ENCODE measurements around the gene NIPAL1.

NIPAL1 gene

DNA sequence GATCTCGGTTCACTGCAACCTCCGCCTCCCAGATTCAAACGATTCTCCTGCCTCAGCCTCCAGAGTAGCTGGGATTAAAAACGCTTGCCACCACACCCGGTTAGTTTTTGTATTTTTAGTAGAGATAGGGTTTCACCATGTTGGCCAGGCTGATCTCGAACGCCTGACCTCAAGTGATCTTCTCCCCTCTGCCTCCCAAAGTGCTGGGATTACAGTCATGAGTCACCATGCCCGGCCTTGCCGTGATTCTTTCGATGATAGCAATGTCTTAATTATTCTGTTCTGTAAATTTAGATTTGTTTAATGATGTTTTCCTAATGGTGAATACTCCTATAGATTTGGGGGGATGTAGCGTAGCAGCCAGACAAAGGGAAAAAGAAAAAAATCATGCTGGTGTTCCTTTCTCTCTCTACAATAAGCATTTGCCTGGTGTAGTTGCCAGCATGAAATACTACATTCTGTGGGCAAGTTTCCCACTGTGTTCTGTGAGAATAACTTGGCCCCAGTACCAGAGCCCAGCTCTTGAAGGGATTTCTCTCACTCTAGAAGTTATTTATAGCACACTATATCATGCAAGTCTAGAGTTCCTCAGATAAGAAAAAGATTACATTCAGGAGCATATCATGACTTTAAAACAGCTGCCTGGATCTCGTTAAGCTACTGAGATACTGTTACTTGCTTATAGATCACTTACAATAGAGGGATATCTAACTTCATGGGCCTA, 15.4 kb downstream of the NIPAL1 start:
- Histone ChIP-seq H3K4me1 (ENCODE audit: control insufficient read depth, insufficient read depth, low read length) (no peaks in the 10 kb centered on the region), H3K9ac (ENCODE audit: low read length) (no peak overlapping the region), H3K27me3 (ENCODE audit: control insufficient read depth, insufficient read depth, low read length) (no peaks in the 10 kb centered on the region), H3K4me3 (ENCODE audit: low read length) (no peak overlapping the region), H3K36me3 (ENCODE audit: control insufficient read depth, insufficient read depth, low read length) (no peaks in the 10 kb centered on the region), H3K27ac (ENCODE audit: low read depth, low read length) (no peak overlapping the region)

DNA sequence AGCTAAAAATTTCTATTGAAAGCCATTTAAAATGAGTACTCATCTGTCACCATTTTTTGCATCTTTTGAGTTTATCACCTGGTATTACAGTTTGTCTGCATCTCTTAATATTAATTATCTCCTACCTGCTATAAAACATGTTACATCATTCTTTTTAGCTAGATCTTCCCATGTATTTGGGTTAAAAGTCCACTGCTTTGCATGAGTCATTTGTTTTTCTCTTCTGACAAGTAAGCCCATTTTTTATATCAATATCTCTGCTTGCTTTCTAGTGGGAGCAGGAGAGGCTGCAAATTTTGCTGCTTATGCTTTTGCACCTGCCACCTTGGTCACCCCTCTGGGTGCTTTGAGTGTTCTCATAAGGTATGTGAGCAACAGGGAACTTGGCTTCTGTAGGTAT, 16.1 kb downstream of the NIPAL1 start:
- Histone ChIP-seq H3K9ac (ENCODE audit: low read length) (no peak overlapping the region), H3K36me3 (ENCODE audit: control insufficient read depth, insufficient read depth, low read length) (no peaks in the 10 kb centered on the region), H3K4me1 (ENCODE audit: control insufficient read depth, insufficient read depth, low read length) (no peaks in the 10 kb centered on the region), H3K27ac (ENCODE audit: low read depth, low read length) (no peak overlapping the region), H3K27me3 (ENCODE audit: control insufficient read depth, insufficient read depth, low read length) (no peaks in the 10 kb centered on the region), H3K4me3 (ENCODE audit: low read length) (no peak overlapping the region)

DNA sequence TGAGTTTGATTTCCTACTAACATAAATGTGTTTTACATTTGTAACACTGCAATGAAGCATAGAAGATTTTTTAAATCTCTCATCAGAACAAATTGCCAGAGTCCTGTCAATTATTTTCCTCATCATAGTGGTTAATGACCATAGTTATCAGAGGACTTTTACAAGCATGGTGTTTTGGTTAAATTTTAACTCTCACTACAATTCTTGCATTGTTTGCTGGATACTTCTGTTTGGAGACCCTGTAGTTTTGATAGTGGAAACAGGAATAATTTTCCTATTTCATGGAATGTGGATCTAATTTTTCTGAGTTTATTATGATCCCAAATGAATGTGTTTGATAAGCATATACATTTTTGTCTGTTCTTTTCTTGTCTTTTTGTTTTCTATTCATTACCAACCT, 16.8 kb downstream of the NIPAL1 start:
- no peak overlapping the region for H3K27ac ChIP-seq (ENCODE audit: low read depth, low read length)
- H3K4me3 ChIP-seq (ENCODE audit: low read length) = no peak overlapping the region
- H3K27me3 ChIP-seq (ENCODE audit: control insufficient read depth, insufficient read depth, low read length) = no peaks in the 10 kb centered on the region
- H3K9ac ChIP-seq (ENCODE audit: low read length) = no peak overlapping the region
- no peaks in the 10 kb centered on the region for H3K36me3 ChIP-seq (ENCODE audit: control insufficient read depth, insufficient read depth, low read length)
- no peaks in the 10 kb centered on the region for H3K4me1 ChIP-seq (ENCODE audit: control insufficient read depth, insufficient read depth, low read length)

DNA sequence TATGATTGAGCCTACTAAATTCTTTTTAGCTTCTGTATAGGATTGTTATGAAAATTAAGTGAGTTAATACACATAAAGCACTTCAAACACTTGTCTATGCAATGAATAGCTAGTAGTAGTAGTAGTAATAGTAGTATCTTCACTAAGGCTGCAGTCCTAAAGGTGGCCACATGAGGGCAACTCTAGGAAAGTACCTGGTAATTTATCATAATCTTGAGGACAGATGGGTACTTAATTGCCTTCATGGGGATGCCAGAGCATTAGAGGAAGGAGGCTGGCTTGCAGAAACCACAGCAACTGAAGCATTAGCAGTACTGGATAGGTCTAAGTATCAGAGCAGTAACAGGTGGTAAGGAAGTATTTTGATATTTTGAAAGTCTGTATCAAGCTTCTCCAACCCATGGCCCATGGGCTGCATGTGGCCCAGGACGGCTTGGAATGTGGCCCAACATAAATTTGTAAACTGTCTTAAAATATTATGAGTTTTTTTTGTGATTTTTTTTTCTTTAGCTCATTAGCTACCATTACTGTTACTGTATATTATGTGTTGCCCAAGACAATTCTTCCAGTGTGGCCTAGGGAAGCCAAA, 17.3 kb downstream of the NIPAL1 start:
- Histone ChIP-seq H3K4me1 (ENCODE audit: control insufficient read depth, insufficient read depth, low read length) (no peaks in the 10 kb centered on the region), H3K4me3 (ENCODE audit: low read length) (no peak overlapping the region), H3K9ac (ENCODE audit: low read length) (no peak overlapping the region), H3K27ac (ENCODE audit: low read depth, low read length) (no peak overlapping the region), H3K27me3 (ENCODE audit: control insufficient read depth, insufficient read depth, low read length) (no peaks in the 10 kb centered on the region), H3K36me3 (ENCODE audit: control insufficient read depth, insufficient read depth, low read length) (no peaks in the 10 kb centered on the region)

DNA sequence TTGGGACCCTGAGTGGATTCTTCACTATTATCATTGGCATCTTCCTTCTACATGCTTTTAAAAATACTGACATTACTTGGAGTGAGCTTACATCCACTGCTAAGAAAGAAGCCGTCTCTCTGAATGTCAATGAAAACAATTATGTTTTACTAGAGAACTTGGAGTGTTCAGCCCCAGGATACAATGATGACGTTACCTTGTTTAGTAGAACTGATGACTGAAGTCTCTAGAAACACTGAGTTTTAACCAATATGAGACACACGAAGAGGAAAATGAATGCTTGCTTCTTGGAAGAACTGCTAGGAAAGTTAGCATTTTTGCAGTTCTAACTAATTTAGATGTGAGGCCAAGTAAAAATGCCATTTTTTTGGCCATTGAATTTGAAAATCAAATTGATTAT, 19.4 kb downstream of the NIPAL1 start:
- Histone ChIP-seq H3K4me3 (ENCODE audit: low read length) (no peak overlapping the region), H3K9ac (ENCODE audit: low read length) (no peak overlapping the region), H3K27ac (ENCODE audit: low read depth, low read length) (no peak overlapping the region), H3K36me3 (ENCODE audit: control insufficient read depth, insufficient read depth, low read length) (no peaks in the 10 kb centered on the region), H3K27me3 (ENCODE audit: control insufficient read depth, insufficient read depth, low read length) (no peaks in the 10 kb centered on the region), H3K4me1 (ENCODE audit: control insufficient read depth, insufficient read depth, low read length) (no peaks in the 10 kb centered on the region)

DNA sequence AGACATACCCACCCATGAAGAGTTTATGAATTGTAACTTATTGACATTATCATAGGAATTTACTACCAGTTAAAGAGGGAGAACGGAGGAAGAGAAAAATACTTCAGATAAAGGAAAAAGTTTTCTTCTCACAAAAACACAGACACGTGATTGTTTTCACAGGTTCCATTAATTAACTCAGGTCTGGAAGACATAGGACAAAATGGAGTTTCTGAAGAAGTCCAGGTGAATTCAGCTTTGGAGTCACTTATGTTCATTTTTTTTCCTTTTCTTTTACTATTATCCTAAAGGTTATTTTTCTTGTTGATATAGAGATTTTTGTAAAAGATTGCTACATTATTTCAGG, 20.5 kb downstream of the NIPAL1 start:
- H3K9ac ChIP-seq (ENCODE audit: low read length) = no peak overlapping the region
- H3K27me3 ChIP-seq (ENCODE audit: control insufficient read depth, insufficient read depth, low read length) = no peaks in the 10 kb centered on the region
- H3K36me3 ChIP-seq (ENCODE audit: control insufficient read depth, insufficient read depth, low read length) = no peaks in the 10 kb centered on the region
- H3K4me1 ChIP-seq (ENCODE audit: control insufficient read depth, insufficient read depth, low read length) = no peaks in the 10 kb centered on the region
- H3K27ac ChIP-seq (ENCODE audit: low read depth, low read length) = no peak overlapping the region
- H3K4me3 ChIP-seq (ENCODE audit: low read length) = no peak overlapping the region

DNA sequence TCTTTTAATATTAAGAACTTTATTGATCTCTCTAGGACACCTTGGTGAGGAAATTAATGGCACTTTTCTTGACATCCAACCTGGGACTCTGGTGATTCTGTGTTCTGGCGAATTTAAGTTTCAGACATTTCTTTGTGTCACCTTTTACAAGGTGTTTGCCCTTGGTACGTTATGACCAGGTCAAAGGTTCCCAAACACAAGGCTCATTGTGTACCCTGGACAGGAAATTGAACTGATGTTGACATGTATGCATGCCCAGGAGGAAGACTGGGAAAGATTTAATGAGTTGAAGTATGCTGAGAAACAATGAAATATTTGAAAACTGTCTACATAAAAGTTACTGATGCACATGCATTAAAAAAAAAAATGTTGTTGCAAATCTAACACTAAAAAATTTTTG, 22.1 kb downstream of the NIPAL1 start:
- Histone ChIP-seq H3K4me3 (ENCODE audit: low read length) (no peak overlapping the region), H3K4me1 (ENCODE audit: control insufficient read depth, insufficient read depth, low read length) (no peaks in the 10 kb centered on the region), H3K27ac (ENCODE audit: low read depth, low read length) (no peak overlapping the region), H3K36me3 (ENCODE audit: control insufficient read depth, insufficient read depth, low read length) (no peaks in the 10 kb centered on the region), H3K27me3 (ENCODE audit: control insufficient read depth, insufficient read depth, low read length) (no peaks in the 10 kb centered on the region), H3K9ac (ENCODE audit: low read length) (no peak overlapping the region)

DNA sequence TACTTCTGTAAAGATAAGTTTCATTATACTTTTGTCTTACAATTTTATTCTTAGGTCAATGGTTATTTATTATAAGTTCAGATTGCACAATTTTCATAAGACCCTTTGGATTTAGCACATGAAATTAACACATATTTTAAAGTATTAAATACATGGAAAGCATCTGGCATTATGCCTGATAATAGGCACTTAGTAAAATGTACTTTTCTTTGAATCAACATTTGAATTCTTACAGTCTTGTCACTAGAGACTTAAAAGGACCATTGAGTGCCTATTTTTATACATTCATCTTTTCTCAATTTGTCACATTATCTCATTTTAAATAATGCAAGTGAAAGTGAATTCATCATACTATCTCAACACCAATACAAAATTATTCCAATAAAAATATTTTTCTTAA, 23.0 kb downstream of the NIPAL1 start:
- H3K9ac ChIP-seq (ENCODE audit: low read length) = no peak overlapping the region
- no peaks in the 10 kb centered on the region for H3K27me3 ChIP-seq (ENCODE audit: control insufficient read depth, insufficient read depth, low read length)
- no peaks in the 10 kb centered on the region for H3K4me1 ChIP-seq (ENCODE audit: control insufficient read depth, insufficient read depth, low read length)
- H3K4me3 ChIP-seq (ENCODE audit: low read length) = no peak overlapping the region
- H3K27ac ChIP-seq (ENCODE audit: low read depth, low read length) = no peak overlapping the region
- no peaks in the 10 kb centered on the region for H3K36me3 ChIP-seq (ENCODE audit: control insufficient read depth, insufficient read depth, low read length)

DNA sequence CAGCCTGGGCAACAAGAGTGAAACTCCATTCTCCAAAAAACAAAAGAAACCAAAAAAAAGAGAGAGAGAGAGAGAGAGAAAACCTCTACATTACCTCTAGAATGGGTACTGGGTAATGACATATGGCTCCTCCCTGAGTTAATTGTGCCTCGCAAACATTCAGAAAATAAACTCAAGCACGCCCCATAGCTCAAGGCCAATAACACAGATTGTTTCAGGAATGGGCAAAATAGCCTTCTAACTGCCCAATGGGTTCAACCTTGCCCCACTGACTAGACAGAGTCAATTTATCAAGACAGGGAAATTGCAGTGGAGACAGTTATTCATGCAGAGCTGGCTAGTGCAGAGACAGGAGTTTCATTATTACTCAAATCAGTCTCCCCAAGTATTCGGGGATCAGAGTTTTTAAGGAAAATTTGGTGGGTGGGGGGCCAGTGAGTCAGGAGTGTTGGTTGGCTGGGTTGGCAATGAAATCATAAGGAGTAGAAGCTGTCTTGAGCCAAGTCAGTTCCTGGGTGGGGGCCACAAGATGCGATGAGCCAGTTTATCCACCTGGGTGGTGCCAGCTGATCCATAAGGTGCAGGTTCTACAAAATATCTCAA, 25.1 kb downstream of the NIPAL1 start:
- Histone ChIP-seq H3K36me3 (ENCODE audit: control insufficient read depth, insufficient read depth, low read length) (no peaks in the 10 kb centered on the region), H3K4me3 (ENCODE audit: low read length) (no peak overlapping the region), H3K4me1 (ENCODE audit: control insufficient read depth, insufficient read depth, low read length) (no peaks in the 10 kb centered on the region), H3K27ac (ENCODE audit: low read depth, low read length) (no peak overlapping the region), H3K9ac (ENCODE audit: low read length) (no peak overlapping the region), H3K27me3 (ENCODE audit: control insufficient read depth, insufficient read depth, low read length) (no peaks in the 10 kb centered on the region)

DNA sequence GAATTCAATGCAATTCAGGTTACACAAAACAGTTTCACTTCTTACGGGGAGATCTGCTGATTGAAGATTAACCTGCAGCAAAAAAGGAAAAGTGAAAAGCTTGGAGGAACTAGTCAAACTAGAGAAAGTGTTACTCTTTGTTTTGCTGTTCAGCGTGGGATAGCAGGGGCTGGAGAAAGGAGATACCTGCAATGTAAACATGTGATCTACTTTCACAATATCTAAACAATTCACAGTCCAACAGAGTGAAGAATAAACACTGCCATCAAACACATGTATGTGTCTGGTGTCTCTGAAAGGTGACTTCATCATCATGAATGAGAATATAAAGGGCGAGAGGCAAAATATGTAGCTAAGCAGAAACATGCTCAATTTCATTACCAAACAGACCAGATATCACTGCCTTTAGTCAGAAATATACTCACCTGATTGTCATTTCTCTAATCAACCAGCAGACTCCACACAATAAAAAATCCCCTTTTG, 26.4 kb downstream of the NIPAL1 start:
- no peak overlapping the region for H3K9ac ChIP-seq (ENCODE audit: low read length)
- no peak overlapping the region for H3K4me3 ChIP-seq (ENCODE audit: low read length)
- H3K27ac ChIP-seq (ENCODE audit: low read depth, low read length) = no peak overlapping the region
- no peaks in the 10 kb centered on the region for H3K27me3 ChIP-seq (ENCODE audit: control insufficient read depth, insufficient read depth, low read length)
- H3K36me3 ChIP-seq (ENCODE audit: control insufficient read depth, insufficient read depth, low read length) = no peaks in the 10 kb centered on the region
- H3K4me1 ChIP-seq (ENCODE audit: control insufficient read depth, insufficient read depth, low read length) = no peaks in the 10 kb centered on the region

DNA sequence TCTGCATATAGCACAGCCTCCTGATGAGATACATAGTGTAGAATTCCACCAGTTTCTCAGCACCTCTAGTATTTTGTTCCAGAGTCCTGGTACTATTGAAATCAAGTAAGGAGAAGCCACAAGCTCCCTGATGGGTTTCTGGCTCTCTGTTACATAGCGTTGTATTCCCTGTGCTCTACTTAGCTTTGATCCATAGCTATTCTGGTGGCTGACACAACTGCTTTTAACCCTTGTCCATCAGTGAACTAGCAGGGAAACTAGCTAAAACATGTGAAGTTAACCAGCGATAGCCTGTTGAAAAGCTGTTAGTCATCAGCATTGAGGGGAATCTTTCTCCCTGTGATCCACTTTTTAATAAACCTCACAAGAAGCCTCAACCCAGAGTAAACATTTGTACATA, 26.9 kb downstream of the NIPAL1 start:
- Histone ChIP-seq H3K4me1 (ENCODE audit: control insufficient read depth, insufficient read depth, low read length) (no peaks in the 10 kb centered on the region), H3K27ac (ENCODE audit: low read depth, low read length) (no peak overlapping the region), H3K9ac (ENCODE audit: low read length) (no peak overlapping the region), H3K36me3 (ENCODE audit: control insufficient read depth, insufficient read depth, low read length) (no peaks in the 10 kb centered on the region), H3K4me3 (ENCODE audit: low read length) (no peak overlapping the region), H3K27me3 (ENCODE audit: control insufficient read depth, insufficient read depth, low read length) (no peaks in the 10 kb centered on the region)

DNA sequence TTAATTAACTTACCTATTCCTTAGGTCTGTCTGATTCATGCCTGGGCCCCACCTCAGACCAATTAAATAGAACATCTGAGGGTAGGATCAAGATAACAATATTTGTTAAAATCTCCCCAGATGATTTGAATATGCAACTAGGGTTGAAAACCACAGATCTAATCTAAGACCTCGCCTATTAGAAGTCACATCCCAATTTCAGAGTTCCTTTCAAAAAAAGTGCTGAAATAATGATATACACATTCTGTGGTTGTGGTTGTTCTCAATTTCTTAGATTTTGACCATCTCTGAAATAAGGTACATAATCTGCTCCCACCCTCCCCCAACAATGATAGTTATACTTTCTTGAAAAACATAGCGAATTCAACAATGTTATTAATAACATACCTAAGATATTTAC, 27.7 kb downstream of the NIPAL1 start:
- no peaks in the 10 kb centered on the region for H3K27me3 ChIP-seq (ENCODE audit: control insufficient read depth, insufficient read depth, low read length)
- no peaks in the 10 kb centered on the region for H3K4me1 ChIP-seq (ENCODE audit: control insufficient read depth, insufficient read depth, low read length)
- H3K4me3 ChIP-seq (ENCODE audit: low read length) = no peak overlapping the region
- H3K36me3 ChIP-seq (ENCODE audit: control insufficient read depth, insufficient read depth, low read length) = no peaks in the 10 kb centered on the region
- no peak overlapping the region for H3K27ac ChIP-seq (ENCODE audit: low read depth, low read length)
- no peak overlapping the region for H3K9ac ChIP-seq (ENCODE audit: low read length)

DNA sequence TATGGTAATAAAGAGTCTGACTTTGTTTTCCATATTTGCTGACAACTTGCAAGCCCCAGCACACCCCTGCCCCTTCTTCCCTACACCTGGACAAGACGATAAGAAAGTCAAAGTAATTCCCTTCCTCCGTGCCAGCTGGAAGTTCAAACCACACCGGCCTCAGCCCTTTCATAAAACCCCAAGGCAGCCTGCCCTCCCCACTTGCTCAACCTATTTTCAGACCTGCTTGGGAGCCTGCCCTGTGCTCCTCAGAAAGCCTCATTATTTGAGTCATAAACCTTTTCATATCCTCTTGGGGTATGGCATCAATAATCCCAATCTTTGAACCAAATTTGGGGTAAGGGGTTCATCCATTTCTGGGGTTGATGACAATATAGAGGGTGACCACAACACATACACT, 29.5 kb downstream of the NIPAL1 start:
- Histone ChIP-seq H3K36me3 (ENCODE audit: control insufficient read depth, insufficient read depth, low read length) (no peaks in the 10 kb centered on the region), H3K9ac (ENCODE audit: low read length) (no peak overlapping the region), H3K4me1 (ENCODE audit: control insufficient read depth, insufficient read depth, low read length) (no peaks in the 10 kb centered on the region), H3K4me3 (ENCODE audit: low read length) (no peak overlapping the region), H3K27ac (ENCODE audit: low read depth, low read length) (no peak overlapping the region), H3K27me3 (ENCODE audit: control insufficient read depth, insufficient read depth, low read length) (no peaks in the 10 kb centered on the region)
